ENCODE data around the gene CNR2.

Gene CNR2

GRCh38 chr1:23905461-23906025, 7.6 kb downstream of the CNR2 start:
- no peak overlapping the region for H3K9ac ChIP-seq (ENCODE audit: low read depth, low read length, poor library complexity, severe bottlenecking)
- no peaks in the 10 kb centered on the region for H3K36me3 ChIP-seq (ENCODE audit: insufficient read depth, low read length)
- peaks cover 40% of the 10 kb centered on the region for H3K4me1 ChIP-seq (ENCODE audit: insufficient read depth, low read length, poor library complexity, severe bottlenecking)
- TF ChIP-seq CTCF (conservative IDR thresholded peaks at IDR 0.05; ENCODE audit: low read length) (no peak), EZH2phosphoT487 (IDR thresholded peaks at IDR 0.05; ENCODE audit: borderline replicate concordance) (no peak)
- no peak overlapping the region for H2AFZ ChIP-seq (ENCODE audit: low read length)
- H3K9me3 ChIP-seq (ENCODE audit: insufficient read depth, low read depth, low read length), result no peaks in the 10 kb centered on the region
- H4K20me1 ChIP-seq (ENCODE audit: insufficient read depth, low read length, poor library complexity, severe bottlenecking), result no peaks in the 10 kb centered on the region
- H3F3A ChIP-seq (ENCODE audit: low read depth), result no peaks in the 10 kb centered on the region
- no peaks in the 10 kb centered on the region for H3K27me3 ChIP-seq (ENCODE audit: insufficient read depth, low read length, poor library complexity, severe bottlenecking)
- H3K4me2 ChIP-seq (ENCODE audit: low read depth, low read length, poor library complexity, severe bottlenecking), result peak overlapping the region; percentile 15
- H3K9me2 ChIP-seq (replicated peaks; ENCODE audit: low read depth, low read length), result no peaks in the 10 kb centered on the region
- peaks cover 39% of the 10 kb centered on the region for H3K79me2 ChIP-seq (ENCODE audit: insufficient read depth, low read length)
- no peak overlapping the region for H3K4me3 ChIP-seq (ENCODE audit: low read length, poor library complexity, severe bottlenecking)

GRCh38 chr1:23904748-23905357, 8.3 kb downstream of the CNR2 start:
- no peak for TF ChIP-seq EZH2phosphoT487 (IDR thresholded peaks at IDR 0.05; ENCODE audit: borderline replicate concordance)
- TF ChIP-seq CTCF (conservative IDR thresholded peaks at IDR 0.05; ENCODE audit: low read length), result no peak
- peak overlapping the region; percentile 30 for H3K4me2 ChIP-seq (ENCODE audit: low read depth, low read length, poor library complexity, severe bottlenecking)

GRCh38 chr1:23903754-23904153, 9.4 kb downstream of the CNR2 start:
- Histone ChIP-seq H3K4me3 (ENCODE audit: low read length, poor library complexity, severe bottlenecking) (no peak overlapping the region), H3K4me2 (ENCODE audit: low read depth, low read length, poor library complexity, severe bottlenecking) (no peak overlapping the region), H3K79me2 (ENCODE audit: insufficient read depth, low read length) (peaks cover 23% of the 10 kb centered on the region)

More at GRCh38 chr1:23904748-23905357, 8.3 kb downstream of the CNR2 start:
- Histone ChIP-seq H3K79me2 (ENCODE audit: insufficient read depth, low read length) (peaks cover 33% of the 10 kb centered on the region), H3K4me1 (ENCODE audit: insufficient read depth, low read length, poor library complexity, severe bottlenecking) (peaks cover 37% of the 10 kb centered on the region), H2AFZ (ENCODE audit: low read length) (no peak overlapping the region), H3K9me3 (ENCODE audit: insufficient read depth, low read depth, low read length) (no peaks in the 10 kb centered on the region), H3K27me3 (ENCODE audit: insufficient read depth, low read length, poor library complexity, severe bottlenecking) (no peaks in the 10 kb centered on the region), H3F3A (ENCODE audit: low read depth) (no peaks in the 10 kb centered on the region), H3K9me2 (replicated peaks; ENCODE audit: low read depth, low read length) (no peaks in the 10 kb centered on the region), H3K9ac (ENCODE audit: low read depth, low read length, poor library complexity, severe bottlenecking) (no peak overlapping the region), H3K36me3 (ENCODE audit: insufficient read depth, low read length) (no peaks in the 10 kb centered on the region), H4K20me1 (ENCODE audit: insufficient read depth, low read length, poor library complexity, severe bottlenecking) (no peaks in the 10 kb centered on the region), H3K4me3 (ENCODE audit: low read length, poor library complexity, severe bottlenecking) (no peak overlapping the region)

More at GRCh38 chr1:23903754-23904153, 9.4 kb downstream of the CNR2 start:
- no peak overlapping the region for H2AFZ ChIP-seq (ENCODE audit: low read length)
- no peaks in the 10 kb centered on the region for H3K36me3 ChIP-seq (ENCODE audit: insufficient read depth, low read length)
- H3K4me1 ChIP-seq (ENCODE audit: insufficient read depth, low read length, poor library complexity, severe bottlenecking), result peaks cover 33% of the 10 kb centered on the region
- TF ChIP-seq CTCF (conservative IDR thresholded peaks at IDR 0.05; ENCODE audit: low read length) (no peak), EZH2phosphoT487 (IDR thresholded peaks at IDR 0.05; ENCODE audit: borderline replicate concordance) (no peak)
- H3K9ac ChIP-seq (ENCODE audit: low read depth, low read length, poor library complexity, severe bottlenecking), result no peak overlapping the region
- H3K9me2 ChIP-seq (replicated peaks; ENCODE audit: low read depth, low read length), result no peaks in the 10 kb centered on the region
- H3K9me3 ChIP-seq (ENCODE audit: insufficient read depth, low read depth, low read length), result no peaks in the 10 kb centered on the region
- H4K20me1 ChIP-seq (ENCODE audit: insufficient read depth, low read length, poor library complexity, severe bottlenecking), result no peaks in the 10 kb centered on the region
- no peaks in the 10 kb centered on the region for H3F3A ChIP-seq (ENCODE audit: low read depth)
- H3K27me3 ChIP-seq (ENCODE audit: insufficient read depth, low read length, poor library complexity, severe bottlenecking), result no peaks in the 10 kb centered on the region
